Osteocyte (in vitro differentiated cells): ENCODE measurements around the gene STK38L. TPM values are rescaled to one million over a fixed set of nuclear protein-coding genes. Genes with fewer than 3 reads are reported as not detected.

Experiments
- DNase-seq: peaks from one replicate; pipeline ENCODE4 v3.0.0; 2021; ENCODE audit warnings: mixed read lengths; ENCODE audit not compliant: unreplicated experiment; ENCODE audit errors: extremely low spot score
- H3K27ac Mint-ChIP-seq: one replicate; pipeline ENCODE4 v1.8.0; 2021; ENCODE audit warnings: mild to moderate bottlenecking, mixed read lengths; ENCODE audit not compliant: unreplicated experiment
- H3K27me3 Mint-ChIP-seq: one replicate; pipeline ENCODE4 v1.8.0; 2021; ENCODE audit warnings: mixed read lengths; ENCODE audit not compliant: unreplicated experiment
- H3K36me3 Mint-ChIP-seq: one replicate; pipeline ENCODE4 v1.8.0; 2021; ENCODE audit warnings: mixed read lengths; ENCODE audit not compliant: unreplicated experiment
- H3K4me1 Mint-ChIP-seq: one replicate; pipeline ENCODE4 v1.8.0; 2021; ENCODE audit warnings: mixed read lengths; ENCODE audit not compliant: unreplicated experiment
- H3K4me3 Mint-ChIP-seq: one replicate; pipeline ENCODE4 v1.8.0; 2021; ENCODE audit warnings: mild to moderate bottlenecking, moderate library complexity, mixed read lengths; ENCODE audit not compliant: unreplicated experiment
- H3K9me3 Mint-ChIP-seq: one replicate; pipeline ENCODE4 v1.8.0; 2021; ENCODE audit warnings: mixed read lengths; ENCODE audit not compliant: unreplicated experiment
- total RNA-seq: library from RNA; stranded (reverse); gene quantifications from 2 replicates; pipeline ENCODE4 v1.2.1, GENCODE V29; 2021
- TF ChIP-seq, protein P1 (sequence below): fragments of 200-600 bp; sonication (generic); IDR thresholded peaks from 2 replicates; pipeline ENCODE4 v1.5.0; 2021; ENCODE audit warnings: antibody characterized with exemption, mild to moderate bottlenecking, moderate library complexity

STK38L gene
- total RNA-seq, 1 donor from 2014 or later = 81.3 TPM

DNA sequence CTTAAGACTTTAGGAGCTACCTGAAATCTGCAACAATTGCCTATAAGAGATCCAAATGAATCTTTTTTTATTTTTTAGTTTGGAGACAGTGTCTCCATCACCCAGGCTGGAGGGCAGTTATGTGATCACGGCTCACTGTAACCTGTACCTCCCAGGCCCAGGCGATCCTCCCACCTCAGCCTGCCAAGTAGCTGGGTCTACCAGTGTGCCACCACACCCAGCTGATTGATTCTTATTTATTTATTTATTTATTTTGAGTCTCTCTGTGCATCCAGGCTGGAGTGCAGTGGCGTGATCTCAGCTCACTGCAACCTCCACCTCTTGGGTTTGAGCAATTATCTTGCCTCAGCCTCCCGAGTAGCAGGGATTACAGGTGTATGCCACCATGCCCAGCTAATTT is 26.1 kb downstream of the STK38L start:
- peaks cover 23% of the 10 kb centered on the region for H3K4me1 Mint-ChIP-seq
- no peak for DNase-seq
- H3K4me3 Mint-ChIP-seq = no peak overlapping the region
- H3K27me3 Mint-ChIP-seq = no peaks in the 10 kb centered on the region
- H3K27ac Mint-ChIP-seq = no peak overlapping the region
- peaks cover 5% of the 10 kb centered on the region for H3K9me3 Mint-ChIP-seq
- TF ChIP-seq, protein P1, sequence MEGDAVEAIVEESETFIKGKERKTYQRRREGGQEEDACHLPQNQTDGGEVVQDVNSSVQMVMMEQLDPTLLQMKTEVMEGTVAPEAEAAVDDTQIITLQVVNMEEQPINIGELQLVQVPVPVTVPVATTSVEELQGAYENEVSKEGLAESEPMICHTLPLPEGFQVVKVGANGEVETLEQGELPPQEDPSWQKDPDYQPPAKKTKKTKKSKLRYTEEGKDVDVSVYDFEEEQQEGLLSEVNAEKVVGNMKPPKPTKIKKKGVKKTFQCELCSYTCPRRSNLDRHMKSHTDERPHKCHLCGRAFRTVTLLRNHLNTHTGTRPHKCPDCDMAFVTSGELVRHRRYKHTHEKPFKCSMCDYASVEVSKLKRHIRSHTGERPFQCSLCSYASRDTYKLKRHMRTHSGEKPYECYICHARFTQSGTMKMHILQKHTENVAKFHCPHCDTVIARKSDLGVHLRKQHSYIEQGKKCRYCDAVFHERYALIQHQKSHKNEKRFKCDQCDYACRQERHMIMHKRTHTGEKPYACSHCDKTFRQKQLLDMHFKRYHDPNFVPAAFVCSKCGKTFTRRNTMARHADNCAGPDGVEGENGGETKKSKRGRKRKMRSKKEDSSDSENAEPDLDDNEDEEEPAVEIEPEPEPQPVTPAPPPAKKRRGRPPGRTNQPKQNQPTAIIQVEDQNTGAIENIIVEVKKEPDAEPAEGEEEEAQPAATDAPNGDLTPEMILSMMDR = no peak
- peaks cover 29% of the 10 kb centered on the region for H3K36me3 Mint-ChIP-seq

DNA sequence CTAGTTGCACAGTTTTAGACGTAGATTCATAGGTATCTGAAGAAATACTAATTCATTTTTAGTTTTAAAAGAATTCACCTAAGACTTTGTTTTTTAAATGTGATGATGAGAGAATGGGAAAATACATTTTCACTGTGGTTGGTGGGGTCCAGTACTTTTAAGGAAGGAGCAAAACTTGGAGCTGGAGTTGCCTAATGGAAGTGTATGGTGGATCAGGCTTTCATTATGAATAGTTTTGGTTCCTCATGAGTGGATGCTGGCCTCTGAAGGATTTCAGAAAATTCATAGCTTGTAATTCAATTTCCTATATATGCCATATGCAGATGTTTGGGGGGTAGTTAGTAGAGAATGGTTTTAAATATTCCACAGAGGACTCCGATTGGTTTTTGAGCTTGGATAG is 27.1 kb downstream of the STK38L start:
- H3K9me3 Mint-ChIP-seq = peaks cover 5% of the 10 kb centered on the region
- H3K4me3 Mint-ChIP-seq = no peak overlapping the region
- H3K27me3 Mint-ChIP-seq = no peaks in the 10 kb centered on the region
- no peak for DNase-seq
- peaks cover 33% of the 10 kb centered on the region for H3K4me1 Mint-ChIP-seq
- no peak overlapping the region for H3K27ac Mint-ChIP-seq
- peaks cover 31% of the 10 kb centered on the region for H3K36me3 Mint-ChIP-seq
- TF ChIP-seq, protein P1 = no peak

DNA sequence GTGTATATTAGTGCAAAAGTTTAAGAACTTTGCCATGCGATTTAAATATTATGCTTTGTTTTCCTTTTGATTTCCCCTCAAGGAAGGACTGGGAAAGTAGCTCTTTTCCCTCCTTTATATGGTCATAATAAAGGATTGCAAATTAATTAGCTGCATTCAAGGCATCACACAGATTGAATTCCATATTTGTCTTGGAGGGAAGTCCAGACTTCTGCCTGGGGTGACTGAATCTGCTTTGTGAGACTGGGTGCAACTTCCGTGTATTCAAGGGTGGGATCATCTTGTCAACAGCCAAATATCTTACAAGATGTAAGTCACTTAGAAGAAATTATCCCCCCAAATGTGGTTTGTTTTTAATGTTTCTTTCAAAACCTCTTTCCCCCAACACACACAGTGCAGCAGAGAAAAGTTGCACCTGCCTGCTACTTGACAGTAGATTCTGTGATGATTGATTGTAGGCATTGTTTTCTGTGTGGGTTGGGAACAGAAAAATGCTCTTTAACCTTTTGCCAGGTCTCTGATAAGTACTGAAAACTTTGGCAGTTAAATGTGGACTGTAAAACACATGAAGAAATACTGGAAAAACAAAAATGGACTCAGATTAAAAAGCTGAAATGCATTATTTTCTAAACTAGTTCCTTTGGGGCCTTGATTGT is 28.4 kb downstream of the STK38L start:
- DNase-seq = no peak
- Mint-ChIP-seq H3K27ac (no peak overlapping the region), H3K9me3 (peaks cover 4% of the 10 kb centered on the region), H3K27me3 (no peaks in the 10 kb centered on the region), H3K4me3 (no peak overlapping the region), H3K4me1 (peaks cover 43% of the 10 kb centered on the region), H3K36me3 (peaks cover 26% of the 10 kb centered on the region)
- TF ChIP-seq, protein P1 = no peak

DNA sequence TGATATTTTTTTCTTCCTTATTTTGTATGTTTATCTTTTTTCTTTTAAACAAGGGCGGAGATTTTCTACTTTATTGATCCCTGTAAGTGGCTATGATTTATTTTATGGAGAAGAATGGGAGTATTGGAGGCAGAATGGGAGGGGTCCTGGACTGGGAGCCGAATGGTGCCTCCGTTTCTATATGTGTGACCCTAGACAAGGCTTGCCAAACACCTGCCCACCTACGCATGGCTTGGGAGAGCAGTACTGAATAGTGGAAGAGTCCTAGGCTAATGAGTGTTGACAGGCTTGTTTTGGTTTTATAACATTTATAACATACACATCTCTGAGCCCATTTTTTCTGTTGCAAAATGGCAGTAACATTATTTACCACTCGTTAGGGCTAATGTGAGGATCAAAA is 29.0 kb downstream of the STK38L start:
- Mint-ChIP-seq H3K27ac (no peak overlapping the region), H3K27me3 (no peaks in the 10 kb centered on the region), H3K4me3 (no peak overlapping the region), H3K36me3 (peaks cover 21% of the 10 kb centered on the region), H3K4me1 (peaks cover 49% of the 10 kb centered on the region), H3K9me3 (no peaks in the 10 kb centered on the region)
- DNase-seq = no peak
- TF ChIP-seq, protein P1 = no peak

DNA sequence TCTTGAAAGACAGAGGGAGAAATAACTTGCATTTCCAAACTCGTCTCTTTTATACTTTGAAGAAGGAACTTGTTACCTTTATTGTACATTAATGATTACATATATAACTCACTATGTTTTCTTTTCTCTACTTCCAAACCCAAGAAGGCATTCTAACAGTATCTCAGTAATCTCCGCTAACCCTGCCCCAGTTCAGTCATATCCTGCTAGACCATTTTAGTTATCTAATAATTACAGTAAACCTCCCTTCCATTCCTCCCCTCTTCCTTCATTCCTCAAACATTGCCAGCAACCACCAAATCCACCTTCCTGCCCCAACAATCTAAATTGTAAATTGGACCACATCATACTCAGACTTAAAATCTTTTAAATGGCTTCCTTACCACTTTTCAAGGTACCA is 30.6 kb downstream of the STK38L start:
- Mint-ChIP-seq H3K36me3 (peaks cover 19% of the 10 kb centered on the region), H3K27ac (peak overlapping the region; percentile 61), H3K27me3 (no peaks in the 10 kb centered on the region), H3K4me3 (no peak overlapping the region), H3K4me1 (peaks cover 55% of the 10 kb centered on the region), H3K9me3 (no peaks in the 10 kb centered on the region)
- TF ChIP-seq, protein P1 = no peak
- no peak for DNase-seq
